Measurements from ENCODE around the gene MAST4. TPM values are rescaled to one million over a fixed set of nuclear protein-coding genes. Genes with fewer than 3 reads are reported as not detected.

MAST4 gene
- total RNA-seq, 1 experiment from 2014 or later = 10.9 TPM

- Mint-ChIP-seq H3K9me3 (ENCODE audit: low read depth, unreplicated experiment) (no peaks in the 10 kb centered on the region), H3K4me3 (ENCODE audit: low read depth, unreplicated experiment) (no peak overlapping the region), H3K27ac (ENCODE audit: unreplicated experiment) (no peak overlapping the region), H3K36me3 (ENCODE audit: insufficient read depth, unreplicated experiment) (no peaks in the 10 kb centered on the region), H3K4me1 (ENCODE audit: low read depth, unreplicated experiment) (peaks cover 10% of the 10 kb centered on the region), H3K27me3 (ENCODE audit: unreplicated experiment) (peaks cover 45% of the 10 kb centered on the region)
- intact Hi-C loops (cut with micrococcal nuclease; ENCODE audit: unreplicated experiment) = no loop called here
- no peak for TF ChIP-seq CTCF (IDR thresholded peaks at IDR 0.05; ENCODE audit: unreplicated experiment)
- BruUV-seq (replicated peaks) = no TSS peak
- no peak for DNase-seq
- CTCF ChIA-PET = no interaction called here
These were observed 212.5 kb downstream of the MAST4 start for GRCh38 chr5:66808663-66809062.

GRCh38 chr5:66810151-66810550, 214.0 kb downstream of the MAST4 start:
- no peaks in the 10 kb centered on the region for H3K9me3 Mint-ChIP-seq (ENCODE audit: low read depth, unreplicated experiment)
- H3K27me3 Mint-ChIP-seq (ENCODE audit: unreplicated experiment) = peaks cover 36% of the 10 kb centered on the region
- DNase-seq = no peak
- H3K36me3 Mint-ChIP-seq (ENCODE audit: insufficient read depth, unreplicated experiment) = no peaks in the 10 kb centered on the region
- no TSS peak for BruUV-seq (replicated peaks)
- no peak for TF ChIP-seq CTCF (IDR thresholded peaks at IDR 0.05; ENCODE audit: unreplicated experiment)
- no peak overlapping the region for H3K4me3 Mint-ChIP-seq (ENCODE audit: low read depth, unreplicated experiment)
- no peak overlapping the region for H3K27ac Mint-ChIP-seq (ENCODE audit: unreplicated experiment)
- CTCF ChIA-PET = no interaction called here
- intact Hi-C loops (cut with micrococcal nuclease; ENCODE audit: unreplicated experiment) = loop anchor here (5.0 kb wide), 2 partner anchors 47 to 177 kb away; no protein-coding TSS in a partner anchor
- peaks cover 10% of the 10 kb centered on the region for H3K4me1 Mint-ChIP-seq (ENCODE audit: low read depth, unreplicated experiment)

- Mint-ChIP-seq H3K27ac (ENCODE audit: unreplicated experiment) (no peak overlapping the region), H3K4me3 (ENCODE audit: low read depth, unreplicated experiment) (no peak overlapping the region), H3K4me1 (ENCODE audit: low read depth, unreplicated experiment) (peaks cover 10% of the 10 kb centered on the region), H3K27me3 (ENCODE audit: unreplicated experiment) (peaks cover 29% of the 10 kb centered on the region), H3K9me3 (ENCODE audit: low read depth, unreplicated experiment) (no peaks in the 10 kb centered on the region), H3K36me3 (ENCODE audit: insufficient read depth, unreplicated experiment) (no peaks in the 10 kb centered on the region)
- CTCF ChIA-PET = no interaction called here
- no TSS peak for BruUV-seq (replicated peaks)
- no peak for TF ChIP-seq CTCF (IDR thresholded peaks at IDR 0.05; ENCODE audit: unreplicated experiment)
- no peak for DNase-seq
- intact Hi-C loops (cut with micrococcal nuclease; ENCODE audit: unreplicated experiment) = loop anchor here (5.0 kb wide), 2 partner anchors 46 to 176 kb away; no protein-coding TSS in a partner anchor
These were observed 214.7 kb downstream of the MAST4 start for GRCh38 chr5:66810848-66811261.

- H3K4me1 Mint-ChIP-seq (ENCODE audit: low read depth, unreplicated experiment) = peaks cover 9% of the 10 kb centered on the region
- H3K27ac Mint-ChIP-seq (ENCODE audit: unreplicated experiment) = no peak overlapping the region
- no peak for DNase-seq
- no peaks in the 10 kb centered on the region for H3K36me3 Mint-ChIP-seq (ENCODE audit: insufficient read depth, unreplicated experiment)
- CTCF ChIA-PET = no interaction called here
- H3K4me3 Mint-ChIP-seq (ENCODE audit: low read depth, unreplicated experiment) = no peak overlapping the region
- BruUV-seq (replicated peaks) = no TSS peak
- H3K27me3 Mint-ChIP-seq (ENCODE audit: unreplicated experiment) = peaks cover 14% of the 10 kb centered on the region
- TF ChIP-seq CTCF (IDR thresholded peaks at IDR 0.05; ENCODE audit: unreplicated experiment) = no peak
- intact Hi-C loops (cut with micrococcal nuclease; ENCODE audit: unreplicated experiment) = loop anchor here (5.0 kb wide), 2 partner anchors 45 to 175 kb away; no protein-coding TSS in a partner anchor
- no peaks in the 10 kb centered on the region for H3K9me3 Mint-ChIP-seq (ENCODE audit: low read depth, unreplicated experiment)
These were observed 216.1 kb downstream of the MAST4 start for GRCh38 chr5:66812291-66812690.
